GM21528 (cell line): Measurements from ENCODE around the gene CASP1.
A peak's percentile ranks its signal among the peaks of the same experiment; 100 is the strongest.
"Not testable (repeated sequence)": the region's sequence is repeated elsewhere in the genome, so short reads cannot be mapped to it uniquely, and the experiment has no call there.

ENCODE experiments used
- ATAC-seq: cut with Tn5 transposase; IDR thresholded peaks from one replicate; pipeline ENCODE4 v1.9.1; 2021; ENCODE audit warnings: mild to moderate bottlenecking, moderate library complexity; ENCODE audit not compliant: unreplicated experiment, low FRiP score

Gene CASP1

GRCh38 chr11:105034813-105035620, at the start of gene CASP1:
TSS of gene CASP1 (minus strand) at chr11:105035144. CDS start at chr11:105035113, 31 bp downstream.
- peak; percentile 97 for ATAC-seq

GRCh38 chr11:105081412-105082150, 46.6 kb upstream of the CASP1 start:
- no peak for ATAC-seq

GRCh38 chr11:105080171-105080906, 45.4 kb upstream of the CASP1 start:
- ATAC-seq: not testable (repeated sequence)

- no peak for ATAC-seq
These were observed 43.3 kb upstream of the CASP1 start for GRCh38 chr11:105078283-105078682.

GRCh38 chr11:105077141-105077790, 42.3 kb upstream of the CASP1 start:
- ATAC-seq: not testable (repeated sequence)

GRCh38 chr11:105074166-105074530, 39.2 kb upstream of the CASP1 start:
- no peak for ATAC-seq

GRCh38 chr11:105073456-105074165, 38.7 kb upstream of the CASP1 start:
- no peak for ATAC-seq

- ATAC-seq: not testable (repeated sequence)
These were observed 37.1 kb upstream of the CASP1 start for GRCh38 chr11:105072080-105072479.

- no peak for ATAC-seq
These were observed 36.3 kb upstream of the CASP1 start for GRCh38 chr11:105071089-105071732.

GRCh38 chr11:105070306-105070705, 35.4 kb upstream of the CASP1 start:
- ATAC-seq: no peak

GRCh38 chr11:105069749-105070148, 34.8 kb upstream of the CASP1 start:
- ATAC-seq: not testable (repeated sequence)

- not testable (repeated sequence) for ATAC-seq
These were observed 28.4 kb upstream of the CASP1 start for GRCh38 chr11:105063245-105063941.

- no peak for ATAC-seq
These were observed 22.5 kb upstream of the CASP1 start for GRCh38 chr11:105057432-105057831.

GRCh38 chr11:105056446-105056845, 21.5 kb upstream of the CASP1 start:
- ATAC-seq: no peak

- ATAC-seq: no peak
These were observed 20.0 kb upstream of the CASP1 start for GRCh38 chr11:105054723-105055493.

GRCh38 chr11:105052487-105052886, 17.5 kb upstream of the CASP1 start:
- ATAC-seq: no peak

GRCh38 chr11:105051559-105051958, 16.6 kb upstream of the CASP1 start:
- no peak for ATAC-seq

- no peak for ATAC-seq
These were observed 14.5 kb upstream of the CASP1 start for GRCh38 chr11:105049481-105049880.
